GM12891 (cell line): Measurements from ENCODE around the gene AMOTL2.

Experiments used
- DNase-seq: peaks from one replicate; pipeline ENCODE4 v3.0.0; 2011; ENCODE audit warnings: low spot score; ENCODE audit not compliant: insufficient read length
- FAIRE-seq: peaks from 2 replicates; lab custom pipeline; 2011; peaks lifted over from hg19 to GRCh38; lab: Jason Lieb, UNC
- PAX5 ChIP-seq: IDR thresholded peaks from 2 replicates; pipeline ENCODE4 v1.6.1; 2011; ENCODE audit warnings: low read length, moderate library complexity, mild to moderate bottlenecking; ENCODE audit not compliant: insufficient read depth, severe bottlenecking
- POLR2A ChIP-seq: IDR thresholded peaks from 2 replicates; pipeline ENCODE4 v1.6.1; 2011; ENCODE audit warnings: low read depth, low read length, control low read depth
- POLR2AphosphoS5 ChIP-seq: IDR thresholded peaks from 2 replicates; pipeline ENCODE4 v1.6.1; 2011; ENCODE audit warnings: low read depth, low read length, control low read depth
- POU2F2 ChIP-seq: IDR thresholded peaks from 2 replicates; pipeline ENCODE4 v1.6.1; 2011; ENCODE audit warnings: low read depth, mild to moderate bottlenecking, control low read depth, low read length, moderate library complexity
- SPI1 ChIP-seq: IDR thresholded peaks from 2 replicates; pipeline ENCODE4 v1.6.1; 2011; ENCODE audit warnings: low read depth, low read length, control low read depth
- TAF1 ChIP-seq: IDR thresholded peaks from 2 replicates; pipeline ENCODE4 v1.6.1; 2011; ENCODE audit warnings: low read depth, low read length, control low read depth

AMOTL2 gene

DNA sequence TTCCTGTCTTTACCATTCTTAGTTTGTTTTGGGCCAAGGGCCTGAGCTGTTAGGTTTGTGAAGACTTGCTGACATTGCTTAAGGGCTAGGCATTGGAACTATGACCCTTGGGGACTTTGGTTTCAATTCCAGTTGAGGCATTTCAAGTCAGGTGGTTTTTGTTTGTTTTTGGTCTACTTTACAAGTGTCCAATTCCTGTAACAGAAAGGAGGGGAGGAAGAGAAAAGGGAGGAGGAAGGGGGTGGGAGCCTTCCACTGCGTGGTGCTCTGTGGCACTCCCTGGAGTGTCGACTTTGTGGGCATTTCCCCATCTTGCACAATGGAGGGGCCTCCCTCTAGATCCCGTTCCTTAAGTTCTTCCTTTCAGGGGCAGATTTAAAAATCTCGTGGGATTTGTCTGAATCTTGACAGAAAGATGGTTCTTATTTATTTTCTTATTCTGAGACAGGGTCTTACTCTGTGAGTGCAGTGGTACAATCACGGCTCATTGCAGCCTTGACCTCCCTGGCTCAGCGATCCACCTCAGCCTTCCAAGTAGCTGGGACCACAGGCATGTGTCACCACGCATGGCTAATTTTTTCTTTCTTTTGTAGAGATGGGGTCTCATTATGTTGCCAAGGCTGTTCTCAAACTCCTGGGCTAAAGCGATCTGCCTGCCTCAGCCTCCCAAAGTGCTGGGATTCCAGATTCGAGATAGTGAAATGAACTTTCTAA lies 64.1 kb downstream of the AMOTL2 start:
- no peak for DNase-seq
- TF ChIP-seq POU2F2: no peak
- TF ChIP-seq TAF1: no peak
- TF ChIP-seq PAX5: no peak
- TF ChIP-seq SPI1: no peak
- TF ChIP-seq POLR2AphosphoS5: no peak
- TF ChIP-seq POLR2A: no peak
- FAIRE-seq: no peak

DNA sequence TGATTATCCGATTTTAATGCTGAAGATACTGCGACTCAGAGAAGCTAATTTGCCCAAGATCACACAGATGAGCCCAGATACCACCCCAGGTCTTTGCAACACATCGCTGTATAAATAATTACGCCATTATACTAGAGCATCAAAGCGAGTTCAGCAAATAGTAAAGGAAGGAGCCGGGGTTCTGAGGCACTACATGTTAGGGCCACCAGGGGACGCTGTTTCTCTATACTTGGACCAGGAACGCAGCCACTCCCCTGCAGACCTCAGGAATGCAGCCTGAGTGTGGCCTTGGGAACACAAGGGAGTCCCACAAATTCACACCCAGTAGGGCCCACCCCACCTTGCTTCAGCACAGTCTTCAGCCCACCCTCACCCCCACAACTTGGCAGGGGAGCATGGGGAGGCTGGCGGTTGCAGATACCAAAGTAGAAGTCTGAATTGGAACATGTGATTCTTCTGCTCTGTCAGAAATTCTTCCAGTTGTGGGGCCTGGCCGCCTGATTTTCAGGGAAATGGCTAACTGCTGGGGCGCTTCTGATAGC lies 65.8 kb downstream of the AMOTL2 start:
- DNase-seq (peak; percentile 60), FAIRE-seq (peak; percentile 57)
- TF ChIP-seq SPI1: no peak
- TF ChIP-seq POLR2AphosphoS5: no peak
- TF ChIP-seq POLR2A: no peak
- no peak for TF ChIP-seq PAX5
- no peak for TF ChIP-seq TAF1

DNA sequence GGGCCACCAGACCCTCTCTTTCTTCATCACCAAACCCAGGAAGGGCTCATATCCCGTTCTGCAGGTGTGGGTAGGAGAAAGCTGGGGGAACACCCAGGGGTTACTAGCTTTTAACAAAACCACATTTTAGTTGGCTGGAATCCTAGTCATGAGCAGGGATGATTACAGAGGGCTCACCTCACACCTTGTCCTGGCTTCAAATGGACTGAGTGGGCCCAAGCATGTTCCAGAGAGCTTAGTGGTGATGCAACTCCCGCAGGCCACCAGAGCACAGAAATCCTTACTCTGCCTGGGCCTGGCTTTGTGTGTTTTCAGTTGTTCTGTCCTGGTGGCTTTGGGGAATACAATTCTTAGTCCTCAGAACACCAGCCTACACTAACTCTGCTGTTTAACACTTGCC lies 66.8 kb downstream of the AMOTL2 start:
- no peak for FAIRE-seq
- no peak for TF ChIP-seq POLR2AphosphoS5
- no peak for TF ChIP-seq POLR2A
- no peak for TF ChIP-seq POU2F2
- no peak for TF ChIP-seq PAX5
- no peak for TF ChIP-seq SPI1
- no peak for TF ChIP-seq TAF1
- DNase-seq: no peak

DNA sequence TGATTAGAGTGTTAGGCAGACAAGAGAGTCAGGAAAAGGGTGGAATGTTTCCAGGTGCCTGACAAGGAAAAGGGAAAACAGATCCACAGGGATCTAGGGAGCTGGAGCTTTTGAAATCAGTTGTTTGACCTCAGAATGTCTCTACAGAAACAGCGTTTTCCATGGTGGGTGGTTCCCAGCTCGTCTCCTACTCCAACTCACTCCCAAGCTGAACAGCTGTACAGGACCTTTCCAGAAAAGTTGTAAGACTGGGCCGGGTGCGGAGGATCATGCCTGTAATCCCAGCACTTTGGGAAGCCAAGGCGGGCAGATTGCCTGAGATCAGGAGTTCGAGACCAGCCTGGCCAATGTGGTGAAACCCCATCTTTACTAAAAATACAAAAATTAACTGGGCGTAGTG lies 67.9 kb downstream of the AMOTL2 start:
- TF ChIP-seq POU2F2: no peak
- no peak for FAIRE-seq

More for the DNA sequence above, 67.9 kb downstream of the AMOTL2 start:
- no peak for DNase-seq
